SK-N-SH (cell line): ENCODE results near the gene MCTP1. TPM values are rescaled to one million over a fixed set of nuclear protein-coding genes. Genes with fewer than 3 reads are reported as not detected.

Source experiments
- CTCF ChIA-PET: fragments of 300-600, 350-600 bp; formaldehyde crosslinking; extraction: SDS; loops from one replicate; lab custom pipeline; 2021; lab: Yijun Ruan, JAX
- POLR2A ChIA-PET: fragments of 350-600 bp; sonication (Branson Sonifier 250); formaldehyde crosslinking; extraction: SDS; loops from one replicate; lab custom pipeline; 2020; ENCODE audit warnings: antibody characterized with exemption, inconsistent platforms; lab: Yijun Ruan, JAX
- DNase-seq: peaks from one replicate; pipeline ENCODE4 v3.0.0; 2012
- H2AFZ ChIP-seq: fragments of 200-600 bp; sonication (generic); 2 replicates; pipeline ENCODE4 v1.8.1; 2016; ENCODE audit warnings: antibody characterized with exemption, mild to moderate bottlenecking, low read depth
- H3F3A ChIP-seq: fragments of 200-600 bp; sonication (generic); replicated peaks from 2 replicates; pipeline ENCODE3; 2016; ENCODE audit warnings: antibody characterized with exemption, mild to moderate bottlenecking; ENCODE audit not compliant: insufficient read depth
- H3K27ac ChIP-seq, 2 experiments: fragments of 200-500 bp in 1 of 2; fragments of 200-600 bp in 1 of 2; sonication (Bioruptor generic) in 1 of 2; sonication (generic), shearing (Covaris generic) in 1 of 2; 2 replicates each; pipeline versions ENCODE4 v1.5.1 to v1.6.1; 2014 to 2016; ENCODE audit warnings: low read depth in 2 of 2, inconsistent platforms in 1 of 2, low read length in 1 of 2, mild to moderate bottlenecking in 1 of 2, mixed read lengths in 1 of 2
- H3K27me3 ChIP-seq: fragments of 200-600 bp; sonication (generic), shearing (Covaris generic); 2 replicates; pipeline ENCODE4 v1.6.1; 2016; ENCODE audit warnings: mixed run types; ENCODE audit not compliant: insufficient read depth
- H3K36me3 ChIP-seq, 2 experiments: fragments of 200-500 bp in 1 of 2; fragments of 200-600 bp in 1 of 2; sonication (Bioruptor generic) in 1 of 2; sonication (generic) in 1 of 2; replicated peaks in 1 of 2; 2 replicates each; pipeline versions ENCODE3 to v1.5.1; 2014 to 2016; ENCODE audit warnings: low read length in 1 of 2, mild to moderate bottlenecking in 1 of 2; ENCODE audit not compliant: insufficient read depth in 2 of 2, control insufficient read depth in 1 of 2
- H3K4me1 ChIP-seq, 2 experiments: fragments of 200-500 bp in 1 of 2; fragments of 200-600 bp in 1 of 2; sonication (Bioruptor generic) in 1 of 2; sonication (generic), shearing (Covaris generic) in 1 of 2; 2 replicates each; pipeline versions ENCODE4 v1.5.1 to v1.6.1; 2014 to 2016; ENCODE audit warnings: low read depth in 1 of 2, low read length in 1 of 2, mixed run types in 1 of 2; ENCODE audit not compliant: insufficient read depth in 2 of 2, control insufficient read depth in 1 of 2
- H3K4me2 ChIP-seq: fragments of 200-600 bp; sonication (generic), shearing (Covaris generic); 2 replicates; pipeline ENCODE4 v1.6.1; 2017; ENCODE audit warnings: mixed run types
- H3K4me3 ChIP-seq, 2 experiments: fragments of 200-500 bp in 1 of 2; fragments of 200-600 bp in 1 of 2; sonication (Bioruptor generic) in 1 of 2; sonication (generic), shearing (Covaris generic) in 1 of 2; 2 replicates each; pipeline versions ENCODE4 v1.5.1 to v1.8.1; 2014 to 2016; ENCODE audit warnings: low read depth in 2 of 2, inconsistent platforms in 1 of 2, low read length in 1 of 2, mild to moderate bottlenecking in 1 of 2, mixed read lengths in 1 of 2, moderate library complexity in 1 of 2
- H3K79me2 ChIP-seq: fragments of 200-600 bp; sonication (generic); 2 replicates; pipeline ENCODE4 v1.8.1; 2017; ENCODE audit warnings: mild to moderate bottlenecking; ENCODE audit not compliant: insufficient read depth
- H3K9ac ChIP-seq: fragments of 200-600 bp; sonication (generic); 2 replicates; pipeline ENCODE4 v1.6.1; 2017; ENCODE audit warnings: mixed run types
- H3K9me2 ChIP-seq: fragments of 200-600 bp; sonication (generic); 2 replicates; pipeline ENCODE4 v1.6.1; 2017; ENCODE audit warnings: mixed run types
- H3K9me3 ChIP-seq: fragments of 200-600 bp; sonication (generic); 2 replicates; pipeline ENCODE4 v1.6.1; 2017; ENCODE audit warnings: mixed run types, mild to moderate bottlenecking, moderate library complexity
- H4K20me1 ChIP-seq: fragments of 200-600 bp; sonication (generic); 2 replicates; pipeline ENCODE4 v1.6.1; 2017; ENCODE audit warnings: mild to moderate bottlenecking, mixed run types; ENCODE audit not compliant: insufficient read depth
- ELF1 ChIP-seq: IDR thresholded peaks from 2 replicates; pipeline ENCODE4 v1.4.0; 2012
- FOXJ3 ChIP-seq: sonication (generic); formaldehyde crosslinking; IDR thresholded peaks from 2 replicates; pipeline ENCODE4 v1.5.1; 2020; ENCODE audit warnings: mild to moderate bottlenecking, missing genetic modification reagents
- GABPA ChIP-seq: IDR thresholded peaks from 2 replicates; pipeline ENCODE4 v1.4.0; 2012; ENCODE audit warnings: low read depth, mild to moderate bottlenecking
- JUND ChIP-seq: IDR thresholded peaks from 2 replicates; pipeline ENCODE4 v1.4.0; 2012
- MAX ChIP-seq: IDR thresholded peaks from 2 replicates; pipeline ENCODE4 v1.4.0; 2012; ENCODE audit warnings: low read depth
- NFIC ChIP-seq: IDR thresholded peaks from 2 replicates; pipeline ENCODE4 v1.4.0; 2012; ENCODE audit warnings: borderline replicate concordance
- PBX3 ChIP-seq: IDR thresholded peaks from 2 replicates; pipeline ENCODE4; 2012
- RCOR1 ChIP-seq: fragments of 150-350 bp; IDR thresholded peaks from 2 replicates; pipeline ENCODE4 v1.6.1; 2017; ENCODE audit warnings: antibody characterized with exemption, low read length
- REST ChIP-seq: IDR thresholded peaks from 2 replicates; pipeline ENCODE4 v1.6.1; 2012; ENCODE audit warnings: mild to moderate bottlenecking, low read depth, low read length, moderate library complexity
- SIN3A ChIP-seq: IDR thresholded peaks from 2 replicates; pipeline ENCODE4 v1.6.1; 2012; ENCODE audit warnings: low read depth, mild to moderate bottlenecking, low read length, moderate library complexity, borderline replicate concordance
- SMC3 ChIP-seq: IDR thresholded peaks from 2 replicates; pipeline ENCODE4 v1.6.1; 2012; ENCODE audit warnings: low read depth, low read length, improper control_type of control experiment
- TAF1 ChIP-seq: IDR thresholded peaks from 2 replicates; pipeline ENCODE4 v1.6.1; 2012; ENCODE audit warnings: low read depth, mild to moderate bottlenecking, low read length, moderate library complexity, borderline replicate concordance
- USF2 ChIP-seq: fragments of 150-350 bp; IDR thresholded peaks from 2 replicates; pipeline ENCODE4 v1.6.1; 2017; ENCODE audit warnings: antibody characterized with exemption, low read length, low read depth, borderline replicate concordance
- YY1 ChIP-seq: IDR thresholded peaks from 2 replicates; pipeline ENCODE4 v1.4.0; 2012; ENCODE audit warnings: low read depth, mild to moderate bottlenecking
- WGBS: methylation state at CpG from one replicate; pipeline ENCODE4 v1.1.6; 2017; ENCODE audit warnings: low lambda C conversion rate; 5-methylcytosine and 5-hydroxymethylcytosine counted together
- polyA plus RNA-seq, 3 experiments: library from polyadenylated mRNA; depleted of rRNA; stranded (reverse); fragments of >200 nt; gene quantifications; 2 replicates each; pipeline ENCODE4 v1.2.3, GENCODE V29; 2012

The MCTP1 gene
- polyA plus RNA-seq, 1 of the 3 experiments (the other 2 are of a cell fraction) = 0.53 TPM

GRCh38 chr5:95177456-95177855, 107.4 kb downstream of the MCTP1 start (continued):
- TF ChIP-seq USF2 = no peak

GRCh38 chr5:95175106-95175505, 109.8 kb downstream of the MCTP1 start:
- Histone ChIP-seq H3K79me2 (no peaks in the 10 kb centered on the region), H2AFZ (no peak overlapping the region), H3K4me2 (no peak overlapping the region), H3K27ac (no peak overlapping the region), H3K9me3 (no peaks in the 10 kb centered on the region), H3K4me1 (no peaks in the 10 kb centered on the region; a peak in 1 of 4 replicates), H3K4me3 (no peak overlapping the region), H3K9me2 (no peaks in the 10 kb centered on the region), H4K20me1 (no peaks in the 10 kb centered on the region), H3K9ac (no peak overlapping the region), H3F3A (peaks cover 2% of the 10 kb centered on the region), H3K27me3 (no peaks in the 10 kb centered on the region), H3K36me3 (no peaks in the 10 kb centered on the region)
- ChIA-PET CTCF (no interaction called here), POLR2A (no interaction called here)
- WGBS = 7% methylated on average over 3 of the region's 3 CpGs
- no peak for DNase-seq
- TF ChIP-seq FOXJ3 (CRISPR knock-in tag) (no peak), JUND (no peak), MAX (no peak), NFIC (no peak), ELF1 (no peak), GABPA (no peak)
- TF ChIP-seq, all 33 proteins: peak for 0

- CTCF ChIA-PET = no interaction called here
- no peak overlapping the region for H2AFZ ChIP-seq
- POLR2A ChIA-PET = no interaction called here
Measured at GRCh38 chr5:95172659-95173058, 112.2 kb downstream of the MCTP1 start.

More at GRCh38 chr5:95172659-95173058, 112.2 kb downstream of the MCTP1 start:
- Histone ChIP-seq H3K9me3 (no peaks in the 10 kb centered on the region), H3K9ac (no peak overlapping the region), H3K9me2 (no peaks in the 10 kb centered on the region), H3K36me3 (no peaks in the 10 kb centered on the region), H3K4me2 (no peak overlapping the region), H3K27ac (no peak overlapping the region), H3F3A (no peaks in the 10 kb centered on the region), H3K4me3 (no peak overlapping the region), H3K27me3 (no peaks in the 10 kb centered on the region), H3K79me2 (no peaks in the 10 kb centered on the region), H4K20me1 (no peaks in the 10 kb centered on the region), H3K4me1 (no peaks in the 10 kb centered on the region; a peak in 1 of 4 replicates)
- no peak for DNase-seq
- no peak for TF ChIP-seq PBX3
- TF ChIP-seq USF2 = no peak
- no peak for TF ChIP-seq SMC3
- no peak for TF ChIP-seq YY1
- TF ChIP-seq TAF1 = no peak
- no peak for TF ChIP-seq SIN3A
- TF ChIP-seq REST = no peak
- TF ChIP-seq RCOR1 = no peak
